Stimulated activated CD8-positive, alpha-beta memory T cell treated with anti-CD3 and anti-CD28 coated beads, Interleukin-15, amount 100 ng/mL, for 1 hour (primary cell): ENCODE data around the gene SPATA21.
"Not testable (repeated sequence)": the region's sequence is repeated elsewhere in the genome, so short reads cannot be mapped to it uniquely, and the experiment has no call there.

Source experiments
- DNase-seq: peaks from one replicate; pipeline ENCODE4 v3.0.0-alpha.2; 2020; ENCODE audit warnings: low read depth

The SPATA21 gene

GRCh38 chr1:16436946-16437474 is at the start of gene SPATA21:
Gene SPATA21 (minus strand): TSS chr1:16437424. CDS start chr1:16431371, 6,053 bp downstream.
- no peak for DNase-seq

- not testable (repeated sequence) for DNase-seq
Measured at GRCh38 chr1:16487011-16487410, 49.8 kb upstream of the SPATA21 start.

GRCh38 chr1:16486316-16486715 is 49.1 kb upstream of the SPATA21 start:
- not testable (repeated sequence) for DNase-seq

GRCh38 chr1:16484931-16485330 is 47.7 kb upstream of the SPATA21 start:
- DNase-seq, result no peak

- DNase-seq, result no peak
Measured at GRCh38 chr1:16484501-16484835, 47.2 kb upstream of the SPATA21 start.

- not testable (repeated sequence) for DNase-seq
Measured at GRCh38 chr1:16483639-16484500, 46.6 kb upstream of the SPATA21 start.

- DNase-seq, result not testable (repeated sequence)
Measured at GRCh38 chr1:16483146-16483545, 45.9 kb upstream of the SPATA21 start.

GRCh38 chr1:16478091-16478490 is 40.9 kb upstream of the SPATA21 start:
- no peak for DNase-seq

- not testable (repeated sequence) for DNase-seq
Measured at GRCh38 chr1:16475771-16476770, 38.8 kb upstream of the SPATA21 start.

- DNase-seq, result not testable (repeated sequence)
Measured at GRCh38 chr1:16474891-16475290, 37.7 kb upstream of the SPATA21 start.

GRCh38 chr1:16474166-16474800 is 37.1 kb upstream of the SPATA21 start:
- DNase-seq, result no peak

- no peak for DNase-seq
Measured at GRCh38 chr1:16468558-16468957, 31.3 kb upstream of the SPATA21 start.

GRCh38 chr1:16464917-16465625 is 27.8 kb upstream of the SPATA21 start:
- no peak for DNase-seq

- no peak for DNase-seq
Measured at GRCh38 chr1:16462773-16463330, 25.6 kb upstream of the SPATA21 start.

GRCh38 chr1:16461681-16462080 is 24.5 kb upstream of the SPATA21 start:
- no peak for DNase-seq

- no peak for DNase-seq
Measured at GRCh38 chr1:16459352-16459925, 22.2 kb upstream of the SPATA21 start.

GRCh38 chr1:16458831-16459230 is 21.6 kb upstream of the SPATA21 start:
- DNase-seq, result no peak

GRCh38 chr1:16456151-16456550 is 18.9 kb upstream of the SPATA21 start:
- not testable (repeated sequence) for DNase-seq

- DNase-seq, result not testable (repeated sequence)
Measured at GRCh38 chr1:16454909-16455308, 17.7 kb upstream of the SPATA21 start.

- DNase-seq, result no peak
Measured at GRCh38 chr1:16451841-16452528, 14.8 kb upstream of the SPATA21 start.
